Measurements from ENCODE around the gene NKAPD1. TPM values are rescaled to one million over a fixed set of nuclear protein-coding genes. Genes with fewer than 3 reads are reported as not detected.

Gene NKAPD1
- total and polyA plus RNA-seq, 9 of the 15 experiments (the other 6 are each of a cell fraction or from before 2014, with no cell fraction given): 14.1 to 73.5 (median 29.3) TPM

DNA sequence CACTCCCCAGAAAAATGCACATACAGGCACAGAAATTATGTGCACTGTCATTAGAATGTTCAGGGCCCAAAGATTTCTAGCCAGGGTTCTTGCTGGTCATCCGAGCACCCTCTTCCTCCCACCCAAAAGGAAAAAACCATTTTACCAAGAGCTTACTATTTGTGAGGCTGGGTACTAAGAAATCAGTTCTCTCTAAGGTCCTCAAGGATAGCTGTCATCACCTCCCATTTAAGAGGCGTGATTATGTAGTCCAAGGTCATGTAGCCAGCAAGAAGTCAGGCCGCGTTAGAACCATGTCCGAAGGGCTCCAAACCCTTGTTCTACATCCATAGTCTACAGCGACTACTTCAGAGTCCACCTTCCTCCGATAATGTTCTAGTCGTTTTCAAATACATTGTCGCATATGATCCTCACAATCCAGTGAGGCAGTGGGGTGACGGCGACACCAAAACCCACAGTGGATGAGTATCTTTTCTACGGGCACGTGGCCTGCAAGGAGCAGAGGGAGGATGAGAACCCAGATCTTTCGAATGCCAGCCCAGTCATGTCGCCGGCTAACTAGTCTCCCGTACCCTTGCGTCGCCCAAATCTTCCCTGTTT, 11.8 kb downstream of the NKAPD1 start (continued):
- TF ChIP-seq ATF4 (CRISPR knock-in tag; IDR thresholded peaks at IDR 0.05) (no peak), ZBTB5 (IDR thresholded peaks at IDR 0.05) (peak; percentile 91), BHLHE40 (IDR thresholded peaks at IDR 0.05; ENCODE audit: low read length) (0 out of 2 replicates have a peak, but pooled peaks have one; percentile 44), EHMT2 (IDR thresholded peaks at IDR 0.05) (0 out of 2 replicates have a peak, but pooled peaks have one; percentile 36), ZNF316 (IDR thresholded peaks at IDR 0.05) (0 out of 2 replicates have a peak, but pooled peaks have one; percentile 4), CC2D1A (IDR thresholded peaks at IDR 0.05) (peak; percentile 77; the same call in 1 of the 2 replicates), HNRNPLL (IDR thresholded peaks at IDR 0.05; ENCODE audit: low read depth, low read length, poor library complexity, severe bottlenecking) (no peak), ZNF830 (CRISPR knock-in tag; IDR thresholded peaks at IDR 0.05) (no peak), FOXA3 (CRISPR knock-in tag; conservative IDR thresholded peaks at IDR 0.05 in 1 of 2, IDR thresholded peaks at IDR 0.05 in 1 of 2) (no peak), SRSF1 (IDR thresholded peaks at IDR 0.05; ENCODE audit: low read depth, low read length) (no peak), NFE2L1 (tag; IDR thresholded peaks at IDR 0.05; ENCODE audit: borderline replicate concordance, low read depth) (no peak), KLF6 (CRISPR knock-in tag; IDR thresholded peaks at IDR 0.05; ENCODE audit: borderline replicate concordance) (no peak), ARID1B (IDR thresholded peaks at IDR 0.05) (no peak), MYNN (IDR thresholded peaks at IDR 0.05) (no peak), MYNN (CRISPR knock-in tag; IDR thresholded peaks at IDR 0.05) (no peak), KDM1A (IDR thresholded peaks at IDR 0.05) (0 out of 4 replicates have a peak, but pooled peaks of 1 of the 2 experiments have one; percentile 14), ILF3 (IDR thresholded peaks at IDR 0.05; ENCODE audit: borderline replicate concordance) (no peak), ZNF707 (CRISPR knock-in tag; conservative IDR thresholded peaks at IDR 0.05) (no peak), SMARCC2 (IDR thresholded peaks at IDR 0.05; ENCODE audit: low read depth) (0 out of 2 replicates have a peak, but pooled peaks have one; percentile 26), CSDE1 (IDR thresholded peaks at IDR 0.05) (no peak)
- TF ChIP-seq, protein P1, sequence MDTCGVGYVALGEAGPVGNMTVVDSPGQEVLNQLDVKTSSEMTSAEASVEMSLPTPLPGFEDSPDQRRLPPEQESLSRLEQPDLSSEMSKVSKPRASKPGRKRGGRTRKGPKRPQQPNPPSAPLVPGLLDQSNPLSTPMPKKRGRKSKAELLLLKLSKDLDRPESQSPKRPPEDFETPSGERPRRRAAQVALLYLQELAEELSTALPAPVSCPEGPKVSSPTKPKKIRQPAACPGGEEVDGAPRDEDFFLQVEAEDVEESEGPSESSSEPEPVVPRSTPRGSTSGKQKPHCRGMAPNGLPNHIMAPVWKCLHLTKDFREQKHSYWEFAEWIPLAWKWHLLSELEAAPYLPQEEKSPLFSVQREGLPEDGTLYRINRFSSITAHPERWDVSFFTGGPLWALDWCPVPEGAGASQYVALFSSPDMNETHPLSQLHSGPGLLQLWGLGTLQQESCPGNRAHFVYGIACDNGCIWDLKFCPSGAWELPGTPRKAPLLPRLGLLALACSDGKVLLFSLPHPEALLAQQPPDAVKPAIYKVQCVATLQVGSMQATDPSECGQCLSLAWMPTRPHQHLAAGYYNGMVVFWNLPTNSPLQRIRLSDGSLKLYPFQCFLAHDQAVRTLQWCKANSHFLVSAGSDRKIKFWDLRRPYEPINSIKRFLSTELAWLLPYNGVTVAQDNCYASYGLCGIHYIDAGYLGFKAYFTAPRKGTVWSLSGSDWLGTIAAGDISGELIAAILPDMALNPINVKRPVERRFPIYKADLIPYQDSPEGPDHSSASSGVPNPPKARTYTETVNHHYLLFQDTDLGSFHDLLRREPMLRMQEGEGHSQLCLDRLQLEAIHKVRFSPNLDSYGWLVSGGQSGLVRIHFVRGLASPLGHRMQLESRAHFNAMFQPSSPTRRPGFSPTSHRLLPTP (IDR thresholded peaks at IDR 0.05; ENCODE audit: borderline replicate concordance, extremely low read depth, insufficient read length): peak; percentile 25
- TF ChIP-seq, protein P2, sequence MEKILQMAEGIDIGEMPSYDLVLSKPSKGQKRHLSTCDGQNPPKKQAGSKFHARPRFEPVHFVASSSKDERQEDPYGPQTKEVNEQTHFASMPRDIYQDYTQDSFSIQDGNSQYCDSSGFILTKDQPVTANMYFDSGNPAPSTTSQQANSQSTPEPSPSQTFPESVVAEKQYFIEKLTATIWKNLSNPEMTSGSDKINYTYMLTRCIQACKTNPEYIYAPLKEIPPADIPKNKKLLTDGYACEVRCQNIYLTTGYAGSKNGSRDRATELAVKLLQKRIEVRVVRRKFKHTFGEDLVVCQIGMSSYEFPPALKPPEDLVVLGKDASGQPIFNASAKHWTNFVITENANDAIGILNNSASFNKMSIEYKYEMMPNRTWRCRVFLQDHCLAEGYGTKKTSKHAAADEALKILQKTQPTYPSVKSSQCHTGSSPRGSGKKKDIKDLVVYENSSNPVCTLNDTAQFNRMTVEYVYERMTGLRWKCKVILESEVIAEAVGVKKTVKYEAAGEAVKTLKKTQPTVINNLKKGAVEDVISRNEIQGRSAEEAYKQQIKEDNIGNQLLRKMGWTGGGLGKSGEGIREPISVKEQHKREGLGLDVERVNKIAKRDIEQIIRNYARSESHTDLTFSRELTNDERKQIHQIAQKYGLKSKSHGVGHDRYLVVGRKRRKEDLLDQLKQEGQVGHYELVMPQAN (IDR thresholded peaks at IDR 0.05; ENCODE audit: borderline replicate concordance): peak; percentile 73; the same call in 1 of the 2 replicates
